HCT116 (cell line): ENCODE results near the gene PRR27. TPM values are rescaled to one million over a fixed set of nuclear protein-coding genes. Genes with fewer than 3 reads are reported as not detected.

Source experiments
- ATAC-seq: fragments of 200-7000 bp; cut with Tn5 transposase; 2 replicates; pipeline ENCODE4 v1.9.1; 2020; ENCODE audit warnings: mild to moderate bottlenecking, moderate library complexity
- BruUV-seq: library from RNA; stranded (reverse); fragments of 400-500 nt; replicated peaks from 2 replicates; lab custom pipeline; 2021; lab: Mats Ljungman, UMichigan
- CTCF ChIA-PET: fragments of 300-600 bp; sonication (Branson Sonifier 250); formaldehyde crosslinking; loops from one replicate; lab custom pipeline; 2021; ENCODE audit warnings: antibody characterized with exemption; lab: Charles Lee
- POLR2A ChIA-PET: fragments of 300-600, 350-600 bp; sonication (Branson Sonifier 250); formaldehyde crosslinking; loops from one replicate; lab custom pipeline; 2021; ENCODE audit warnings: antibody characterized with exemption; lab: Charles Lee
- RAD21 ChIA-PET, 2 experiments: fragments of 300-600 bp; sonication (Branson Sonifier 250); formaldehyde crosslinking; loops; one replicate each; lab custom pipeline; 2023; ENCODE audit warnings: low total read pairs in 2 of 2; ENCODE audit not compliant: uncharacterized antibody in 2 of 2, unreplicated experiment in 2 of 2, low non-redundant PET in 1 of 2; lab: Charles Lee
- DNase-seq: peaks from one replicate; pipeline ENCODE4 v3.0.0-alpha.2; 2010; ENCODE audit warnings: low read depth, low spot score
- H2AFZ ChIP-seq: fragments of 200-600 bp; shearing (Covaris generic), sonication (generic); 2 replicates; pipeline ENCODE4 v1.6.1; 2017; ENCODE audit warnings: low read depth, mixed run types, mixed read lengths, antibody characterized with exemption, low read length; ENCODE audit not compliant: poor library complexity, severe bottlenecking
- H3K27ac ChIP-seq: 2 replicates; pipeline ENCODE4 v1.5.1; 2012; ENCODE audit warnings: low read depth, low read length
- H3K27me3 ChIP-seq: fragments of 200-600 bp; sonication (generic); 2 replicates; pipeline ENCODE4 v1.6.1; 2016; ENCODE audit warnings: mixed run types, low read length, mixed read lengths; ENCODE audit not compliant: insufficient read depth
- H3K36me3 ChIP-seq, 2 experiments: fragments of 200-500 bp in 1 of 2; fragments of 200-600 bp in 1 of 2; sonication (Bioruptor generic) in 1 of 2; sonication (generic) in 1 of 2; 2 replicates each; pipeline versions ENCODE4 v1.5.1 to v1.6.1; 2014 to 2016; ENCODE audit warnings: low read length in 2 of 2, inconsistent platforms in 1 of 2, mixed read lengths in 1 of 2, mixed run types in 1 of 2; ENCODE audit not compliant: insufficient read depth in 2 of 2, control insufficient read depth in 1 of 2
- H3K4me1 ChIP-seq, 2 experiments: fragments of 200-600 bp in 1 of 2; sonication (generic) in 1 of 2; 2 replicates each; pipeline versions ENCODE4 v1.5.1 to v1.6.1; 2012 to 2017; ENCODE audit warnings: low read length in 2 of 2, inconsistent platforms in 1 of 2, mild to moderate bottlenecking in 1 of 2, mixed read lengths in 1 of 2, mixed run types in 1 of 2, moderate library complexity in 1 of 2; ENCODE audit not compliant: insufficient read depth in 2 of 2, control insufficient read depth in 1 of 2
- H3K4me2 ChIP-seq: fragments of 200-600 bp; sonication (generic); 2 replicates; pipeline ENCODE4 v1.6.1; 2017; ENCODE audit warnings: mixed run types, low read length, mixed read lengths
- H3K4me3 ChIP-seq, 2 experiments: fragments of 200-600 bp in 1 of 2; sonication (generic) in 1 of 2; replicated peaks in 1 of 2; 2 replicates each; pipeline ENCODE4 v1.5.1; 2011 to 2016; ENCODE audit warnings: low read length in 2 of 2, control low read depth in 1 of 2, low read depth in 1 of 2, mild to moderate bottlenecking in 1 of 2, mixed read lengths in 1 of 2, mixed run types in 1 of 2
- H3K79me2 ChIP-seq: fragments of 200-600 bp; sonication (generic); 2 replicates; pipeline ENCODE4 v1.6.1; 2017; ENCODE audit warnings: mild to moderate bottlenecking, mixed run types, low read length, moderate library complexity, mixed read lengths; ENCODE audit not compliant: insufficient read depth
- H3K9ac ChIP-seq: fragments of 200-600 bp; sonication (generic); 2 replicates; pipeline ENCODE4 v1.6.1; 2016; ENCODE audit warnings: low read length, mixed read lengths
- H3K9me2 ChIP-seq: fragments of 200-600 bp; sonication (generic), shearing (Covaris generic); 2 replicates; pipeline ENCODE4 v1.6.1; 2017; ENCODE audit warnings: mixed run types, mild to moderate bottlenecking, moderate library complexity; ENCODE audit not compliant: insufficient read depth
- H3K9me3 ChIP-seq, 2 experiments: fragments of 200-500 bp in 1 of 2; fragments of 200-600 bp in 1 of 2; sonication (Bioruptor generic) in 1 of 2; sonication (generic) in 1 of 2; 2 replicates each; pipeline ENCODE4 v1.6.1; 2014 to 2017; ENCODE audit warnings: low read length in 2 of 2, mixed read lengths in 2 of 2, inconsistent platforms in 1 of 2, low read depth in 1 of 2, mild to moderate bottlenecking in 1 of 2, mixed run types in 1 of 2, moderate library complexity in 1 of 2; ENCODE audit not compliant: control insufficient read depth in 1 of 2, insufficient read depth in 1 of 2
- H4K20me1 ChIP-seq: fragments of 200-600 bp; sonication (generic), shearing (Covaris generic); 2 replicates; pipeline ENCODE4 v1.6.1; 2017; ENCODE audit warnings: mixed run types, mild to moderate bottlenecking, moderate library complexity; ENCODE audit not compliant: insufficient read depth
- CEBPB ChIP-seq: IDR thresholded peaks from 2 replicates; pipeline ENCODE4 v1.6.1; 2012; ENCODE audit warnings: low read depth
- FOSL1 ChIP-seq: IDR thresholded peaks from 2 replicates; pipeline ENCODE4 v1.6.1; 2012; ENCODE audit warnings: low read depth
- POLR2AphosphoS5 ChIP-seq: IDR thresholded peaks from 2 replicates; pipeline ENCODE4 v1.6.1; 2011; ENCODE audit warnings: mild to moderate bottlenecking, low read depth, low read length, moderate library complexity
- SRF ChIP-seq: IDR thresholded peaks from 2 replicates; pipeline ENCODE4 v1.6.1; 2012; ENCODE audit warnings: low read depth
- YY1 ChIP-seq: IDR thresholded peaks from 2 replicates; pipeline ENCODE4 v1.6.1; 2011; ENCODE audit warnings: low read length, low read depth, moderate library complexity, mild to moderate bottlenecking; ENCODE audit not compliant: insufficient replicate concordance; ENCODE audit errors: extremely low read depth
- intact Hi-C: fragments of 100-400 bp; cut with micrococcal nuclease; formaldehyde crosslinking; loops from 2 replicates; pipeline ENCODE4 v1.10.0; 2022
- total RNA-seq: library from RNA; stranded (reverse); gene quantifications from one replicate; pipeline ENCODE4 v1.2.1, GENCODE V29; 2021; ENCODE audit not compliant: unreplicated experiment
- TF ChIP-seq, protein P1 (sequence below): IDR thresholded peaks from 2 replicates; pipeline ENCODE4 v1.6.1; 2012; ENCODE audit warnings: low read depth
- TF ChIP-seq, protein P2 (sequence below): IDR thresholded peaks from 2 replicates; pipeline ENCODE4 v1.6.1; 2011; ENCODE audit warnings: mild to moderate bottlenecking, low read length, moderate library complexity; ENCODE audit not compliant: insufficient replicate concordance; ENCODE audit errors: extremely low read depth

Gene PRR27
- total RNA-seq, 1 experiment from 2014 or later = not detected

DNA sequence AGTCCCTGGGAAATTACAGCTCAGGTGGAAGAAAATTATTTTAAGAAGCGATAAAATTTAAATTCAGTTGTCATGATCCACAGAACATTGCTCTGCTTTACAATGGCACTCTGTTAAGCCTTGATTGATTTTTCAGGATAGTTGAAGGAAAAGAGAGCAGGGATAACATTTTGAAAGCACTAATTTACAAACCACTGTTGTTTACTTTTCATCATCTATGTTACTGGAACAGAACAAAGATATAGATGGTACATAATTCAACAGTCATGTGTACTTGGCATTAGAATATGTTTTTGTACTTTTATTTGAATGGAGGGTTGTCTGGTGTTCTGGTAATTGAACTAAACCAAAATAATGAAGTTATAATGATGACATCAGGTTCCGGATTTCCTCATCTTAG lies 38.9 kb downstream of the PRR27 start:
- no peak overlapping the region for H2AFZ ChIP-seq
- H4K20me1 ChIP-seq = no peaks in the 10 kb centered on the region
- no peak overlapping the region for H3K9ac ChIP-seq
- no peaks in the 10 kb centered on the region for H3K79me2 ChIP-seq
- H3K4me1 ChIP-seq = no peaks in the 10 kb centered on the region
- no peaks in the 10 kb centered on the region for H3K27me3 ChIP-seq
- no peak overlapping the region for H3K4me2 ChIP-seq
- POLR2A ChIA-PET = no interaction called here
- RAD21 ChIA-PET = interaction anchor here in 1 of 2 experiments (1.3 kb wide), 1 partner anchor 9 kb away, joined by 3 read pairs; no protein-coding TSS in a partner anchor
- CTCF ChIA-PET = no interaction called here
- ATAC-seq (no peak), DNase-seq (no peak)
- H3K36me3 ChIP-seq = no peaks in the 10 kb centered on the region
- no peak overlapping the region for H3K27ac ChIP-seq
- no peak overlapping the region for H3K4me3 ChIP-seq
- BruUV-seq = no TSS peak
- TF ChIP-seq CEBPB (no peak), SRF (no peak), POLR2AphosphoS5 (no peak), YY1 (no peak), FOSL1 (no peak)
- TF ChIP-seq, protein P1, sequence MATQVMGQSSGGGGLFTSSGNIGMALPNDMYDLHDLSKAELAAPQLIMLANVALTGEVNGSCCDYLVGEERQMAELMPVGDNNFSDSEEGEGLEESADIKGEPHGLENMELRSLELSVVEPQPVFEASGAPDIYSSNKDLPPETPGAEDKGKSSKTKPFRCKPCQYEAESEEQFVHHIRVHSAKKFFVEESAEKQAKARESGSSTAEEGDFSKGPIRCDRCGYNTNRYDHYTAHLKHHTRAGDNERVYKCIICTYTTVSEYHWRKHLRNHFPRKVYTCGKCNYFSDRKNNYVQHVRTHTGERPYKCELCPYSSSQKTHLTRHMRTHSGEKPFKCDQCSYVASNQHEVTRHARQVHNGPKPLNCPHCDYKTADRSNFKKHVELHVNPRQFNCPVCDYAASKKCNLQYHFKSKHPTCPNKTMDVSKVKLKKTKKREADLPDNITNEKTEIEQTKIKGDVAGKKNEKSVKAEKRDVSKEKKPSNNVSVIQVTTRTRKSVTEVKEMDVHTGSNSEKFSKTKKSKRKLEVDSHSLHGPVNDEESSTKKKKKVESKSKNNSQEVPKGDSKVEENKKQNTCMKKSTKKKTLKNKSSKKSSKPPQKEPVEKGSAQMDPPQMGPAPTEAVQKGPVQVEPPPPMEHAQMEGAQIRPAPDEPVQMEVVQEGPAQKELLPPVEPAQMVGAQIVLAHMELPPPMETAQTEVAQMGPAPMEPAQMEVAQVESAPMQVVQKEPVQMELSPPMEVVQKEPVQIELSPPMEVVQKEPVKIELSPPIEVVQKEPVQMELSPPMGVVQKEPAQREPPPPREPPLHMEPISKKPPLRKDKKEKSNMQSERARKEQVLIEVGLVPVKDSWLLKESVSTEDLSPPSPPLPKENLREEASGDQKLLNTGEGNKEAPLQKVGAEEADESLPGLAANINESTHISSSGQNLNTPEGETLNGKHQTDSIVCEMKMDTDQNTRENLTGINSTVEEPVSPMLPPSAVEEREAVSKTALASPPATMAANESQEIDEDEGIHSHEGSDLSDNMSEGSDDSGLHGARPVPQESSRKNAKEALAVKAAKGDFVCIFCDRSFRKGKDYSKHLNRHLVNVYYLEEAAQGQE = no peak
- TF ChIP-seq, protein P2, sequence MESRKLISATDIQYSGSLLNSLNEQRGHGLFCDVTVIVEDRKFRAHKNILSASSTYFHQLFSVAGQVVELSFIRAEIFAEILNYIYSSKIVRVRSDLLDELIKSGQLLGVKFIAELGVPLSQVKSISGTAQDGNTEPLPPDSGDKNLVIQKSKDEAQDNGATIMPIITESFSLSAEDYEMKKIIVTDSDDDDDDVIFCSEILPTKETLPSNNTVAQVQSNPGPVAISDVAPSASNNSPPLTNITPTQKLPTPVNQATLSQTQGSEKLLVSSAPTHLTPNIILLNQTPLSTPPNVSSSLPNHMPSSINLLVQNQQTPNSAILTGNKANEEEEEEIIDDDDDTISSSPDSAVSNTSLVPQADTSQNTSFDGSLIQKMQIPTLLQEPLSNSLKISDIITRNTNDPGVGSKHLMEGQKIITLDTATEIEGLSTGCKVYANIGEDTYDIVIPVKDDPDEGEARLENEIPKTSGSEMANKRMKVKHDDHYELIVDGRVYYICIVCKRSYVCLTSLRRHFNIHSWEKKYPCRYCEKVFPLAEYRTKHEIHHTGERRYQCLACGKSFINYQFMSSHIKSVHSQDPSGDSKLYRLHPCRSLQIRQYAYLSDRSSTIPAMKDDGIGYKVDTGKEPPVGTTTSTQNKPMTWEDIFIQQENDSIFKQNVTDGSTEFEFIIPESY = no peak
- intact Hi-C loops = no loop called here
- H3K9me2 ChIP-seq = no peaks in the 10 kb centered on the region
- no peaks in the 10 kb centered on the region for H3K9me3 ChIP-seq
